ENCODE data around the gene SSH2. TPM values are rescaled to one million over a fixed set of nuclear protein-coding genes. Genes with fewer than 3 reads are reported as not detected.

Gene SSH2
- total RNA-seq, 1 experiment from 2014 or later = 14.6 TPM

- Mint-ChIP-seq H3K36me3 (ENCODE audit: insufficient read depth in 1 of 3, low read depth in 3 of 3) (no peaks in the 10 kb centered on the region), H3K27ac (no peak overlapping the region), H3K9me3 (no peaks in the 10 kb centered on the region), H3K4me3 (no peak overlapping the region), H3K4me1 (peaks cover 0 to 8% of the 10 kb centered on the region in 2 experiments; a peak in 2 of 4 replicates), H3K27me3 (ENCODE audit: low read depth) (no peaks in the 10 kb centered on the region)
- DNase-seq = no peak
- Histone ChIP-seq H3T11ph (ENCODE audit: low read length) (no peak overlapping the region), H3K79me2 (ENCODE audit: insufficient read depth, low read length) (peaks cover 2% of the 10 kb centered on the region; the same call in 1 of the 2 replicates), H3K4ac (ENCODE audit: low read depth, low read length) (no peak overlapping the region), H2AK5ac (ENCODE audit: insufficient read length, low read length) (no peak overlapping the region), H3K23me2 (ENCODE audit: insufficient read length, low read depth, low read length, poor library complexity, severe bottlenecking) (no peaks in the 10 kb centered on the region), H4K91ac (ENCODE audit: insufficient read length, low read depth, low read length) (no peak overlapping the region), H4K8ac (replicated peaks; ENCODE audit: insufficient read length, low read depth, low read length) (no peak overlapping the region), H2BK12ac (ENCODE audit: insufficient read length, low read depth, low read length) (no peak overlapping the region), H3K23ac (ENCODE audit: insufficient read length, low read depth, low read length) (no peak overlapping the region), H3K4me1 (ENCODE audit: insufficient read depth, low read length) (no peaks in the 10 kb centered on the region), H2BK120ac (ENCODE audit: low read depth, low read length, poor library complexity, severe bottlenecking) (no peak overlapping the region), H2BK5ac (ENCODE audit: insufficient read length, low read length) (no peak overlapping the region), H3K27ac (ENCODE audit: insufficient read length, low read depth, low read length) (no peak overlapping the region), H3K9me3 (ENCODE audit: control insufficient read depth, low read depth, low read length) (no peaks in the 10 kb centered on the region), H2BK15ac (ENCODE audit: low read depth, low read length) (no peak overlapping the region), H3K14ac (ENCODE audit: insufficient read depth, low read length) (no peak overlapping the region), H2AFZ (ENCODE audit: low read length) (no peak overlapping the region), H3K18ac (ENCODE audit: insufficient read length, low read depth, low read length) (no peak overlapping the region), H3K27me3 (ENCODE audit: insufficient read depth, low read length) (no peaks in the 10 kb centered on the region), H4K5ac (ENCODE audit: insufficient read length, low read depth, low read length) (no peak overlapping the region), H3K56ac (ENCODE audit: insufficient read length, low read depth, low read length) (no peak overlapping the region), H2BK20ac (ENCODE audit: low read depth, low read length, poor library complexity, severe bottlenecking) (no peak overlapping the region), H4K20me1 (ENCODE audit: control insufficient read depth, insufficient read depth, insufficient read length) (no peaks in the 10 kb centered on the region), H3K79me1 (ENCODE audit: insufficient read depth, low read depth, low read length, poor library complexity, severe bottlenecking) (peaks cover 3% of the 10 kb centered on the region), H3K9ac (ENCODE audit: extremely low read depth, insufficient read length, low read length) (no peak overlapping the region), H3K4me2 (ENCODE audit: insufficient read depth, insufficient read length, low read length) (no peak overlapping the region)
- no CpG with 5 or more reads among the region's 1 CpG for WGBS (ENCODE audit: extremely low coverage, insufficient read length, low lambda C conversion rate)
- TF ChIP-seq CTCF (conservative IDR thresholded peaks at IDR 0.05) = no peak
Observed at GRCh38 chr17:29918016-29918415, 12.0 kb downstream of the SSH2 start.

All from H9 (cell line).